ENCODE results near the gene TBC1D9B.
"Not testable (repeated sequence)": the region's sequence is repeated elsewhere in the genome, so short reads cannot be mapped to it uniquely, and the experiment has no call there.

The TBC1D9B gene

DNA sequence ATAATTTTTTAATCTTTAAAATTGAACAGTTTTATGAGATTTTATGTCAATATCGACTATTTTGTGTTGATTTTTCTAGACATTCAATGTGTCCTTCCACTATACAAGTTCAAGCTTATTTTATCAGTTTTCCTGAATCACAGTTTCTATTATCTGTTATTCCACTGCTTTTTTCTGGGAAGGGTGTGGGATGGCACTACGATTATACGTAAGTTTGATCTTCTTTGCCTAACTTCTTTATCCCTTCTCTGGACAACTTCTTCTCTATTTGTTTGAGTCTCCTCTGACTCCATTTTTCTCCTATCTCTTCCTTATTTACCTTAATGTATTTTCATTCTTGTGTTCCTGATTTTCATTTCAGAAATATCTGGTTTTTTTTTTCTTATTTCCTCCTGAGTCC, 24.5 kb downstream of the TBC1D9B start:
- DNase-seq: no peak

GRCh38 chr5:179882338-179882737, 25.4 kb downstream of the TBC1D9B start:
- DNase-seq: no peak

GRCh38 chr5:179880848-179881590, 26.7 kb downstream of the TBC1D9B start:
- DNase-seq: no peak

- DNase-seq: no peak
Observed at GRCh38 chr5:179880066-179880650, 27.5 kb downstream of the TBC1D9B start.

DNA sequence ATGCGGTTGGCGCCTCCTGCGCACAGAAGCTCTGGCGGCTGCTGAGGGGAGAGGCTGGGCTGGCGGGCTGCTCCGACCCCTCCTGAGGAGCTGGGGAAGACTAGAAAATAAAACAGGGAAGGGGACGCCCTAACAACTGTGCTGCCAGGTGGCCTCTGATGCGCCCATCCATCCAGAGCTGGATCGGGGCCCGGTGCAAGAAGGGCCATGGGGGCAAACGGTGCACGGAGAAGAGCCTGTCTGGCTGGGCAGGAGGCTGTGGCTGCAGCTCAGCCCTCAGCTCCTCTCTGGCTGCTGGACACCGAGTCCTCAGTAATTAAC, 28.0 kb downstream of the TBC1D9B start:
- DNase-seq: no peak

GRCh38 chr5:179879003-179879689, 28.6 kb downstream of the TBC1D9B start:
- no peak for DNase-seq

- no peak for DNase-seq
Observed at GRCh38 chr5:179878222-179879002, 29.3 kb downstream of the TBC1D9B start.

DNA sequence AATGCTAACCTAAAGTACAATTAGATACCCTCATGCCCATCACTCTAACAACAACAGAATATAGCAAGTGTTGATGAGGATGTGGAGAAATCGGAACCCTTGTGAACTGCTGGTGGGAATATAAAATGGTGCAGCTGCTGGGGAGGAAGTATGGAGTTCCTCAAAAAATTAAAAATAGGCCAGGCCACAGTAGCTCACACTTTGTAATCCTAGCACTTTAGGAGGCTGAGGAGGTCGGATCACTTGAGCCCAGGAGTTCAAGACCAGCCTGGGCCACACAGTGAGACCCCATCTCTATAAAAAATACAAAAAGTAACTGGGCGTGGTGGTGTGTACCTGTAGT, 31.1 kb downstream of the TBC1D9B start:
- DNase-seq: no peak

DNA sequence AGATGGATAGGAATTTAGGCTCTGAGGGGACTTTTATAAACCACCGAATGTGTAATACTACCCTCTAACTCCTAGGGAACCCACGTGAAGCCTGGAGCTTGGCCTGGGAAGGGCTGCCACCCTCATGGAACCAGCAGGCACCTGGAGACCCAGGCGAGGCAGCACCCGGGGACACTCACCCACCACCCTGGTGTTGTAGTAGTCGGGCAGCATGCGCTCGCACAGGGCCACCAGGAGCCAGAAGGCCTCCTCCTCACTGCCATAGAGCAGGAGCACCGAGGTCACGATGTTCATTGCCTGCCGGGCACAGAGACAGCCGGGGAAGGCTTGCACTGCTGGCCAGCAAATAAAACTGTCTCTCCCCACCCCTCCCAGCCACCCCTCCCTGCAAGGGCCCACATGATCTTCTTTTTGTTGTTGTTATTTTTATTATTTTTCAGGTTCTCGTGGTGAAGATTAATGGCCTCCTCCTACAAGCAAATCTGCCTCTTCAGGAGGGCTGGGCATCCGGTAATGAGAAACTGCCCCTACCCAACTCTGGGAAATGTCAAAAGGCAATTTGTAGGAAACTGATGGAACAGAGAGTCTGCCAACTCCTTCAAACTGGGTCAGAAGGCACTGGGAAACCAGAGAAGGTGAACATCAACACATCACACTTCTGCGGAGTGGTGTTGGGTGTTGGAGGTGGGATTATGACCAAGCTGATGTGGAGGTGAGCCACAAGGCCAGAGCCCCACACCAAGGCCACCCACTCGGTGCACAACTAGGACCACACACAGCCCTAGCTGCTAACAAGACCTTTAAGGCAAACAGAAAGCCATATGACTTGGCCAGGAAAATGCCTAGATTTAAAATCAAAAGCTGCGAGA, 31.7 kb downstream of the TBC1D9B start:
- no peak for DNase-seq

DNA sequence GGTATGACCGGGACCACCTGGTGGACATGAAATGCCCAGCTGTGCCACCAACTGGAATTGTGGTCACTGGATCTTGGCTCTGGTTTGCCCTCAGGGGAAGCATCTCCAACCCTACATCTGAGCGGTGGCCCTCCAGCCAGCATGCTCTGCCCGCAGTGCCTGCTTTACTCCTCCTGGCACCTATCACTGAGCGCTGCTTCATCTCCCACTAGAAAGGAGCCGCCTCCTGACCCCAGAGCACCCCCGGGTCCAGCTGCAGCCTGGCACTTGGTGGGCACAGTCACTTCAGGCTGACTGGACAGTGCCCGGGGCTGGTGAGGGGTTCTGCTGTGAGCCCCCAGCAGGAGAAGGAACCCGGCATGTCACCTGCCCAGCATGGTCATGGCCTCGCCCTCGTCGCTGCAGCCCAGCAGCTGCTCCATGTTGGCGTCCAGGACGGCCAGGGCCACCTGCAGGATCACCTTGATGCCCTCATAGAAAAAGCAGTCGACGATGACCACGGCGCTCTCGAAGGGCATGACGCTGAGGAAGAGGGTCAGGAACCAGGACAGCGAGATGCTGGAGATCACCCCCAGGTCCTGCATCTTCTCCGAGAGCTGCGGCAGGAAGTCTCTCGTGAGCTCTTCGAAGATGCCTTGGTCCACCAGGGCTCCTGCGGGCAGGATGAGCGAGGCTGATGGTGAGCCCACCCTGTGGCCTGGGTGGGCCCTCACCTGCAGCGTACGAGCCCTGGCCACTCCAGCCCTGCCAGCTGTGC, 33.0 kb downstream of the TBC1D9B start:
- DNase-seq: no peak

GRCh38 chr5:179874136-179874535, 33.6 kb downstream of the TBC1D9B start:
- no peak for DNase-seq

- no peak for DNase-seq
Observed at GRCh38 chr5:179873588-179874110, 34.0 kb downstream of the TBC1D9B start.

GRCh38 chr5:179872828-179873575, 34.7 kb downstream of the TBC1D9B start:
- DNase-seq: no peak

GRCh38 chr5:179872055-179872827, 35.5 kb downstream of the TBC1D9B start:
- no peak for DNase-seq

- not testable (repeated sequence) for DNase-seq
Observed at GRCh38 chr5:179871533-179871932, 36.2 kb downstream of the TBC1D9B start.

GRCh38 chr5:179870952-179871351, 36.7 kb downstream of the TBC1D9B start:
- no peak for DNase-seq

- DNase-seq: peak; percentile 34
Observed at GRCh38 chr5:179870403-179870903, 37.2 kb downstream of the TBC1D9B start.

DNA sequence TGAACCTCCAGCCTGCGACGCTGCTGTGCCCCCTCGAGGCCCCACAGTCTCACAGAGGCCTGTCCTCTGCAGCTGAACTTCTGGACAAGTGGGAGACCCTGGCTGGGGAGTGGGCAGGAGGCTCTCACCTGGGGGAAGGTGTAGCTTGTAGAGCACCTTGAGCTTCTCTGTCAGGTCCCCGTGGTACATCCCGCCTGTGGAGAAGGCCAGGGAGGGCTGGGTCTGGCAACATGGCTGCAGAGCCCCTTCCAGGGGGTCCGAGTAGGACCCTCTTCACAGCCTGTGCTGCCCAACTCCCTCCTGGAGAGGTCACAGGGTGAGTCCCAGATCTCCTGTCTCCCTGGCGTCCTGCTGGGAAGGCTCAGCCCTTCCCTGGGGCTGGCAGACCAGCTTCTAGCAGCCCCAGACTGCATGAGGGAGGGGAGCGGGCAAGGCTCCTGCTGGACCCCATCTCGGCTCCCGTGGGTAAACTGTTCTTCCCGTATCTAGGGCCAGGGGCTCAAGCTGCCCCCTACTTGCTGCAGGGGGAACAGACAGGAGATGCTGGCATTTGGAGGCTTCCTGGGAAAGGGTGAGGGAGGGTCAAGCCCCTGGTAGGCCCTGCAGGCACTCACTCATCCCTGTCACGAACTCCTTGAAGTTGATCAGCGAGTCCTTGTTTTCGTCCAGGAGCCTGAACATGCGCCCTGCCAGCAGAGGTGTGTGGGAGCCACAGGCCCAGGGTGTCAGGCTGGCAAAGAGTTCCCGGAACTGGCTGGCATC, 37.9 kb downstream of the TBC1D9B start:
- no peak for DNase-seq

GRCh38 chr5:179869101-179869500, 38.6 kb downstream of the TBC1D9B start:
- no peak for DNase-seq
